ENCODE data around the gene KRTAP10-4. TPM values are rescaled to one million over a fixed set of nuclear protein-coding genes. Genes with fewer than 3 reads are reported as not detected.

Gene KRTAP10-4
- total and polyA plus RNA-seq, 2 experiments from 2014 or later = not detected

GRCh38 chr21:44592446-44593311 lies 19.1 kb downstream of the KRTAP10-4 start, which contains the start of gene KRTAP10-6:
Gene KRTAP10-6 (minus strand): TSS chr21:44592505. CDS start chr21:44592484, 21 bp downstream.
- 29% methylated on average over 32 to 33 of the region's 33 CpGs for WGBS, 2 experiments (ENCODE audit: low coverage in 1 of 2, low lambda C conversion rate in 2 of 2, missing lambda C conversion rate in 2 of 2)
- Histone ChIP-seq H3K79me2 (ENCODE audit: insufficient read depth) (no peaks in the 10 kb centered on the region), H3K4me2 (ENCODE audit: unreplicated experiment) (no peak within 1 kb of the TSS), H3K36me3 (ENCODE audit: low read depth) (no peaks in the 10 kb centered on the region), H3K9me2 (ENCODE audit: insufficient read depth) (no peaks in the 10 kb centered on the region), H3F3A (ENCODE audit: insufficient read depth) (no peaks in the 10 kb centered on the region), H3K27me3 (replicated peaks; ENCODE audit: insufficient read depth) (peaks cover 3% of the 10 kb centered on the region), H3K9ac (no peak within 1 kb of the TSS), H2AFZ (no peak within 1 kb of the TSS), H3K4me1 (ENCODE audit: insufficient read depth) (no peaks in the 10 kb centered on the region), H3K27ac (no peak within 1 kb of the TSS), H3K4me3 (no peak within 1 kb of the TSS), H3K9me3 (ENCODE audit: low read depth) (no peaks in the 10 kb centered on the region), H4K20me1 (ENCODE audit: insufficient read depth) (no peaks in the 10 kb centered on the region)
- in situ Hi-C loops (cut with MboI) = loop anchor here (25.0 kb wide), 1 partner anchor 530 kb away; no protein-coding TSS in a partner anchor
- no peak for DNase-seq
- no peak for TF ChIP-seq EZH2phosphoT487 (IDR thresholded peaks at IDR 0.05; ENCODE audit: insufficient read depth, low read depth)

GRCh38 chr21:44593598-44594405 lies 20.3 kb downstream of the KRTAP10-4 start:
- DNase-seq = no peak
- H2AFZ ChIP-seq = no peak overlapping the region
- in situ Hi-C loops (cut with MboI) = loop anchor here (25.0 kb wide), 1 partner anchor 532 kb away; no protein-coding TSS in a partner anchor
- H3K79me2 ChIP-seq (ENCODE audit: insufficient read depth) = no peaks in the 10 kb centered on the region
- H3F3A ChIP-seq (ENCODE audit: insufficient read depth) = no peaks in the 10 kb centered on the region
- peaks cover 12% of the 10 kb centered on the region for H3K27me3 ChIP-seq (replicated peaks; ENCODE audit: insufficient read depth)
- H3K36me3 ChIP-seq (ENCODE audit: low read depth) = no peaks in the 10 kb centered on the region
- H4K20me1 ChIP-seq (ENCODE audit: insufficient read depth) = no peaks in the 10 kb centered on the region
- H3K9ac ChIP-seq = no peak overlapping the region
- no peaks in the 10 kb centered on the region for H3K4me1 ChIP-seq (ENCODE audit: insufficient read depth)
- TF ChIP-seq EZH2 (IDR thresholded peaks at IDR 0.05; ENCODE audit: insufficient read depth, poor library complexity, severe bottlenecking) = no peak
- no peak for TF ChIP-seq EZH2phosphoT487 (IDR thresholded peaks at IDR 0.05; ENCODE audit: insufficient read depth, low read depth)
- no peaks in the 10 kb centered on the region for H3K9me3 ChIP-seq (ENCODE audit: low read depth)
- 51 to 52% methylated on average over 20 of the region's 20 CpGs for WGBS, 2 experiments (ENCODE audit: low coverage in 1 of 2, low lambda C conversion rate in 2 of 2, missing lambda C conversion rate in 2 of 2)
- no peak overlapping the region for H3K4me3 ChIP-seq
- no peak overlapping the region for H3K4me2 ChIP-seq (ENCODE audit: unreplicated experiment)
- no peak overlapping the region for H3K27ac ChIP-seq
- no peaks in the 10 kb centered on the region for H3K9me2 ChIP-seq (ENCODE audit: insufficient read depth)

- H3K27me3 ChIP-seq (replicated peaks; ENCODE audit: insufficient read depth) = peaks cover 15% of the 10 kb centered on the region
- 41 to 45% methylated on average over 12 of the region's 12 CpGs for whole genome bisulfite sequencing, 2 experiments (ENCODE audit: low coverage in 1 of 2, low lambda C conversion rate in 2 of 2, missing lambda C conversion rate in 2 of 2)
- no peak overlapping the region for H3K4me3 ChIP-seq
- H2AFZ ChIP-seq = no peak overlapping the region
- H3F3A ChIP-seq (ENCODE audit: insufficient read depth) = no peaks in the 10 kb centered on the region
- no peaks in the 10 kb centered on the region for H4K20me1 ChIP-seq (ENCODE audit: insufficient read depth)
- no peak overlapping the region for H3K4me2 ChIP-seq (ENCODE audit: unreplicated experiment)
- no peaks in the 10 kb centered on the region for H3K4me1 ChIP-seq (ENCODE audit: insufficient read depth)
- H3K9me3 ChIP-seq (ENCODE audit: low read depth) = no peaks in the 10 kb centered on the region
- H3K79me2 ChIP-seq (ENCODE audit: insufficient read depth) = no peaks in the 10 kb centered on the region
- no peak overlapping the region for H3K9ac ChIP-seq
- no peak overlapping the region for H3K27ac ChIP-seq
- in situ Hi-C loops (cut with MboI) = loop anchor here (25.0 kb wide), 1 partner anchor 532 kb away; no protein-coding TSS in a partner anchor
- H3K9me2 ChIP-seq (ENCODE audit: insufficient read depth) = no peaks in the 10 kb centered on the region
- TF ChIP-seq EZH2phosphoT487 (IDR thresholded peaks at IDR 0.05; ENCODE audit: insufficient read depth, low read depth) = no peak
- no peaks in the 10 kb centered on the region for H3K36me3 ChIP-seq (ENCODE audit: low read depth)
- no peak for DNase-seq
Observed at GRCh38 chr21:44594406-44594916, 20.9 kb downstream of the KRTAP10-4 start.

- Histone ChIP-seq H3K27ac (no peak overlapping the region), H3K9ac (no peak overlapping the region), H2AFZ (no peak overlapping the region), H3K4me3 (no peak overlapping the region), H3K27me3 (replicated peaks; ENCODE audit: insufficient read depth) (peaks cover 15% of the 10 kb centered on the region), H3K4me1 (ENCODE audit: insufficient read depth) (no peaks in the 10 kb centered on the region), H3K36me3 (ENCODE audit: low read depth) (no peaks in the 10 kb centered on the region), H3K79me2 (ENCODE audit: insufficient read depth) (no peaks in the 10 kb centered on the region), H4K20me1 (ENCODE audit: insufficient read depth) (no peaks in the 10 kb centered on the region), H3K9me2 (ENCODE audit: insufficient read depth) (no peaks in the 10 kb centered on the region), H3F3A (ENCODE audit: insufficient read depth) (no peaks in the 10 kb centered on the region), H3K4me2 (ENCODE audit: unreplicated experiment) (no peak overlapping the region), H3K9me3 (ENCODE audit: low read depth) (no peaks in the 10 kb centered on the region)
- in situ Hi-C loops (cut with MboI) = loop anchor here (25.0 kb wide), 1 partner anchor 533 kb away; no protein-coding TSS in a partner anchor
- DNase-seq = no peak
- TF ChIP-seq EZH2phosphoT487 (IDR thresholded peaks at IDR 0.05; ENCODE audit: insufficient read depth, low read depth) = no peak
- TF ChIP-seq EZH2 (IDR thresholded peaks at IDR 0.05; ENCODE audit: insufficient read depth, poor library complexity, severe bottlenecking) = no peak
- WGBS, 2 experiments (ENCODE audit: low coverage in 1 of 2, low lambda C conversion rate in 2 of 2, missing lambda C conversion rate in 2 of 2) = 14 to 18% methylated on average over 6 of the region's 6 CpGs
Observed at GRCh38 chr21:44595524-44595923, 22.0 kb downstream of the KRTAP10-4 start.

Measured in GM23248 (cell line).